HCT116 (cell line): ENCODE measurements around the gene ELOA. TPM values are rescaled to one million over a fixed set of nuclear protein-coding genes. Genes with fewer than 3 reads are reported as not detected.
A peak's percentile ranks its signal among the peaks of the same experiment; 100 is the strongest.

Experiments
- ATAC-seq: fragments of 200-7000 bp; cut with Tn5 transposase; 2 replicates; pipeline ENCODE4 v1.9.1; 2020; ENCODE audit warnings: mild to moderate bottlenecking, moderate library complexity
- BruUV-seq: library from RNA; stranded (reverse); fragments of 400-500 nt; replicated peaks from 2 replicates; lab custom pipeline; 2021; lab: Mats Ljungman, UMichigan
- CTCF ChIA-PET: fragments of 300-600 bp; sonication (Branson Sonifier 250); formaldehyde crosslinking; loops from one replicate; lab custom pipeline; 2021; ENCODE audit warnings: antibody characterized with exemption; lab: Charles Lee
- POLR2A ChIA-PET: fragments of 300-600, 350-600 bp; sonication (Branson Sonifier 250); formaldehyde crosslinking; loops from one replicate; lab custom pipeline; 2021; ENCODE audit warnings: antibody characterized with exemption; lab: Charles Lee
- RAD21 ChIA-PET, 2 experiments: fragments of 300-600 bp; sonication (Branson Sonifier 250); formaldehyde crosslinking; loops; one replicate each; lab custom pipeline; 2023; ENCODE audit warnings: low total read pairs in 2 of 2; ENCODE audit not compliant: uncharacterized antibody in 2 of 2, unreplicated experiment in 2 of 2, low non-redundant PET in 1 of 2; lab: Charles Lee
- DNase-seq: peaks from one replicate; pipeline ENCODE4 v3.0.0-alpha.2; 2010; ENCODE audit warnings: low read depth, low spot score
- H2AFZ ChIP-seq: fragments of 200-600 bp; shearing (Covaris generic), sonication (generic); 2 replicates; pipeline ENCODE4 v1.6.1; 2017; ENCODE audit warnings: low read depth, mixed run types, mixed read lengths, antibody characterized with exemption, low read length; ENCODE audit not compliant: poor library complexity, severe bottlenecking
- H3K27ac ChIP-seq: 2 replicates; pipeline ENCODE4 v1.5.1; 2012; ENCODE audit warnings: low read depth, low read length
- H3K27me3 ChIP-seq: fragments of 200-600 bp; sonication (generic); 2 replicates; pipeline ENCODE4 v1.6.1; 2016; ENCODE audit warnings: mixed run types, low read length, mixed read lengths; ENCODE audit not compliant: insufficient read depth
- H3K36me3 ChIP-seq, 2 experiments: fragments of 200-500 bp in 1 of 2; fragments of 200-600 bp in 1 of 2; sonication (Bioruptor generic) in 1 of 2; sonication (generic) in 1 of 2; 2 replicates each; pipeline versions ENCODE4 v1.5.1 to v1.6.1; 2014 to 2016; ENCODE audit warnings: low read length in 2 of 2, inconsistent platforms in 1 of 2, mixed read lengths in 1 of 2, mixed run types in 1 of 2; ENCODE audit not compliant: insufficient read depth in 2 of 2, control insufficient read depth in 1 of 2
- H3K4me1 ChIP-seq, 2 experiments: fragments of 200-600 bp in 1 of 2; sonication (generic) in 1 of 2; 2 replicates each; pipeline versions ENCODE4 v1.5.1 to v1.6.1; 2012 to 2017; ENCODE audit warnings: low read length in 2 of 2, inconsistent platforms in 1 of 2, mild to moderate bottlenecking in 1 of 2, mixed read lengths in 1 of 2, mixed run types in 1 of 2, moderate library complexity in 1 of 2; ENCODE audit not compliant: insufficient read depth in 2 of 2, control insufficient read depth in 1 of 2
- H3K4me2 ChIP-seq: fragments of 200-600 bp; sonication (generic); 2 replicates; pipeline ENCODE4 v1.6.1; 2017; ENCODE audit warnings: mixed run types, low read length, mixed read lengths
- H3K4me3 ChIP-seq, 2 experiments: fragments of 200-600 bp in 1 of 2; sonication (generic) in 1 of 2; replicated peaks in 1 of 2; 2 replicates each; pipeline ENCODE4 v1.5.1; 2011 to 2016; ENCODE audit warnings: low read length in 2 of 2, control low read depth in 1 of 2, low read depth in 1 of 2, mild to moderate bottlenecking in 1 of 2, mixed read lengths in 1 of 2, mixed run types in 1 of 2
- H3K79me2 ChIP-seq: fragments of 200-600 bp; sonication (generic); 2 replicates; pipeline ENCODE4 v1.6.1; 2017; ENCODE audit warnings: mild to moderate bottlenecking, mixed run types, low read length, moderate library complexity, mixed read lengths; ENCODE audit not compliant: insufficient read depth
- H3K9ac ChIP-seq: fragments of 200-600 bp; sonication (generic); 2 replicates; pipeline ENCODE4 v1.6.1; 2016; ENCODE audit warnings: low read length, mixed read lengths
- H3K9me2 ChIP-seq: fragments of 200-600 bp; sonication (generic), shearing (Covaris generic); 2 replicates; pipeline ENCODE4 v1.6.1; 2017; ENCODE audit warnings: mixed run types, mild to moderate bottlenecking, moderate library complexity; ENCODE audit not compliant: insufficient read depth
- H3K9me3 ChIP-seq, 2 experiments: fragments of 200-500 bp in 1 of 2; fragments of 200-600 bp in 1 of 2; sonication (Bioruptor generic) in 1 of 2; sonication (generic) in 1 of 2; 2 replicates each; pipeline ENCODE4 v1.6.1; 2014 to 2017; ENCODE audit warnings: low read length in 2 of 2, mixed read lengths in 2 of 2, inconsistent platforms in 1 of 2, low read depth in 1 of 2, mild to moderate bottlenecking in 1 of 2, mixed run types in 1 of 2, moderate library complexity in 1 of 2; ENCODE audit not compliant: control insufficient read depth in 1 of 2, insufficient read depth in 1 of 2
- H4K20me1 ChIP-seq: fragments of 200-600 bp; sonication (generic), shearing (Covaris generic); 2 replicates; pipeline ENCODE4 v1.6.1; 2017; ENCODE audit warnings: mixed run types, mild to moderate bottlenecking, moderate library complexity; ENCODE audit not compliant: insufficient read depth
- ELF1 ChIP-seq: IDR thresholded peaks from 2 replicates; pipeline ENCODE4 v1.6.1; 2012; ENCODE audit warnings: low read depth, borderline replicate concordance
- EZH2 ChIP-seq: fragments of 200-600 bp; sonication (generic); IDR thresholded peaks from 2 replicates; pipeline ENCODE4 v1.6.1; 2017; ENCODE audit warnings: antibody characterized with exemption, mixed run types
- EZH2phosphoT487 ChIP-seq: fragments of 200-600 bp; IDR thresholded peaks from 2 replicates; pipeline ENCODE4 v1.6.1; 2018; ENCODE audit warnings: antibody characterized with exemption, borderline replicate concordance
- FOSL1 ChIP-seq: IDR thresholded peaks from 2 replicates; pipeline ENCODE4 v1.6.1; 2012; ENCODE audit warnings: low read depth
- JUND ChIP-seq: IDR thresholded peaks from 2 replicates; pipeline ENCODE4 v1.6.1; 2012
- MAX ChIP-seq: IDR thresholded peaks from 2 replicates; pipeline ENCODE4 v1.6.1; 2012
- POLR2AphosphoS5 ChIP-seq: IDR thresholded peaks from 2 replicates; pipeline ENCODE4 v1.6.1; 2011; ENCODE audit warnings: mild to moderate bottlenecking, low read depth, low read length, moderate library complexity
- RAD21 ChIP-seq: IDR thresholded peaks from 2 replicates; pipeline ENCODE4 v1.6.1; 2012; ENCODE audit warnings: low read depth, mild to moderate bottlenecking
- SRF ChIP-seq: IDR thresholded peaks from 2 replicates; pipeline ENCODE4 v1.6.1; 2012; ENCODE audit warnings: low read depth
- TCF7L2 ChIP-seq: IDR thresholded peaks from 2 replicates; pipeline ENCODE4 v1.7.0; 2011; ENCODE audit warnings: borderline replicate concordance, inconsistent platforms; ENCODE audit not compliant: insufficient read depth, insufficient read length; ENCODE audit errors: extremely low read depth
- YY1 ChIP-seq: IDR thresholded peaks from 2 replicates; pipeline ENCODE4 v1.6.1; 2011; ENCODE audit warnings: low read length, low read depth, moderate library complexity, mild to moderate bottlenecking; ENCODE audit not compliant: insufficient replicate concordance; ENCODE audit errors: extremely low read depth
- ZBTB33 ChIP-seq: IDR thresholded peaks from 2 replicates; pipeline ENCODE4 v1.6.1; 2011; ENCODE audit warnings: mild to moderate bottlenecking, low read length, moderate library complexity; ENCODE audit not compliant: insufficient replicate concordance; ENCODE audit errors: extremely low read depth
- intact Hi-C: fragments of 100-400 bp; cut with micrococcal nuclease; formaldehyde crosslinking; loops from 2 replicates; pipeline ENCODE4 v1.10.0; 2022
- total RNA-seq: library from RNA; stranded (reverse); gene quantifications from one replicate; pipeline ENCODE4 v1.2.1, GENCODE V29; 2021; ENCODE audit not compliant: unreplicated experiment
- TF ChIP-seq, protein P1 (sequence below), 3 experiments: fragments of 200-600 bp in 1 of 3; sonication (generic) in 1 of 3; IDR thresholded peaks in 2 of 3; conservative IDR thresholded peaks in 1 of 3; 2 replicates each; pipeline ENCODE4 v1.5.1; 2012 to 2017; ENCODE audit warnings: low read depth in 2 of 3, low read length in 2 of 3, antibody characterized with exemption in 1 of 3, borderline replicate concordance in 1 of 3, control low read depth in 1 of 3, mild to moderate bottlenecking in 1 of 3, mixed read lengths in 1 of 3, mixed run types in 1 of 3, moderate library complexity in 1 of 3; ENCODE audit not compliant: insufficient read depth in 1 of 3

The ELOA gene
- total RNA-seq, 1 experiment from 2014 or later = 39.3 TPM

- H3K9me2 ChIP-seq = no peaks in the 10 kb centered on the region
- peak overlapping the region; percentile 88; the same call in 1 of the 2 replicates for H3K4me2 ChIP-seq
- H2AFZ ChIP-seq = no peak overlapping the region
- no peaks in the 10 kb centered on the region for H3K9me3 ChIP-seq
- no TSS peak for BruUV-seq
- ChIA-PET RAD21 (no interaction called here), POLR2A (no interaction called here), CTCF (interaction anchor here (1.0 to 2.0 kb wide), 4 partner anchors 12 to 171 kb away, joined by 4 to 8 read pairs (median 4); partner anchors contain the start of gene RPL11)
- H3K79me2 ChIP-seq = peaks cover 65% of the 10 kb centered on the region
- no peaks in the 10 kb centered on the region for H3K27me3 ChIP-seq
- peaks cover 8 to 17% of the 10 kb centered on the region in 2 experiments; a peak in 2 of 4 replicates for H3K36me3 ChIP-seq
- DNase-seq = peak; percentile 24
- TF ChIP-seq FOSL1 = no peak
- TF ChIP-seq, protein P1, sequence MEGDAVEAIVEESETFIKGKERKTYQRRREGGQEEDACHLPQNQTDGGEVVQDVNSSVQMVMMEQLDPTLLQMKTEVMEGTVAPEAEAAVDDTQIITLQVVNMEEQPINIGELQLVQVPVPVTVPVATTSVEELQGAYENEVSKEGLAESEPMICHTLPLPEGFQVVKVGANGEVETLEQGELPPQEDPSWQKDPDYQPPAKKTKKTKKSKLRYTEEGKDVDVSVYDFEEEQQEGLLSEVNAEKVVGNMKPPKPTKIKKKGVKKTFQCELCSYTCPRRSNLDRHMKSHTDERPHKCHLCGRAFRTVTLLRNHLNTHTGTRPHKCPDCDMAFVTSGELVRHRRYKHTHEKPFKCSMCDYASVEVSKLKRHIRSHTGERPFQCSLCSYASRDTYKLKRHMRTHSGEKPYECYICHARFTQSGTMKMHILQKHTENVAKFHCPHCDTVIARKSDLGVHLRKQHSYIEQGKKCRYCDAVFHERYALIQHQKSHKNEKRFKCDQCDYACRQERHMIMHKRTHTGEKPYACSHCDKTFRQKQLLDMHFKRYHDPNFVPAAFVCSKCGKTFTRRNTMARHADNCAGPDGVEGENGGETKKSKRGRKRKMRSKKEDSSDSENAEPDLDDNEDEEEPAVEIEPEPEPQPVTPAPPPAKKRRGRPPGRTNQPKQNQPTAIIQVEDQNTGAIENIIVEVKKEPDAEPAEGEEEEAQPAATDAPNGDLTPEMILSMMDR (IDR thresholded peaks at IDR 0.05 in 2 of 3, conservative IDR thresholded peaks at IDR 0.05 in 1 of 3; ENCODE audit: borderline replicate concordance in 1 of 3, insufficient read depth in 1 of 3, low read depth in 2 of 3, low read length in 2 of 3) = peak in 2 of 3 experiments; percentile 37 to 44; a peak in 4 of 6 replicates
- no peak for TF ChIP-seq SRF
- no peak for TF ChIP-seq EZH2
- TF ChIP-seq YY1 = no peak
- peak overlapping the region in 1 of 2 experiments; percentile 89; a peak in 2 of 4 replicates for H3K4me3 ChIP-seq
- H3K27ac ChIP-seq = no peak overlapping the region
- no peak overlapping the region for H3K9ac ChIP-seq
- peaks cover 8 to 26% of the 10 kb centered on the region in 2 experiments; a peak in 3 of 4 replicates for H3K4me1 ChIP-seq
- intact Hi-C loops = no loop called here
- peaks cover 20% of the 10 kb centered on the region; the same call in 1 of the 2 replicates for H4K20me1 ChIP-seq
- peak; percentile 25; the same call in 1 of the 2 replicates for ATAC-seq
These were observed 2.2 kb downstream of the ELOA start for GRCh38 chr1:23745515-23745914.

DNA sequence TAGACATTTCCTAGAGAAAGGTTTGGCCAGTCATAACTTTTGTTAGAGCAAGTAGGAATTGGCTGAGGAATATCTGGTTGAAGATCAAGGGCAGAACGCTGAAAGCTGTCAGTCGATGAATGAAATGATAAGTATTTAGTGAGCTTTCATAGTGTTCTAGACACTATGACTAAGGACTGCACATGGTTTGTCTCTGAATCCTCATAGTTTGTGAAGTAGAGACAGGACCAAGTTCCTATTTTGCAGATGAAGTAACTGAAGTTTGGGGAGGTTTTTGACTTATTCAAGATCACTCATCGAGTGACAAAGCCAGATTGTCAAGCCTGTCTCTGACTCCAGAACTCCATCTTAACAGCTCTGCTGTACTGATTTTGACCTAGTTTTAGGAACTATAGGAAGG lies 4.7 kb downstream of the ELOA start:
- no peak overlapping the region for H3K4me3 ChIP-seq
- no peaks in the 10 kb centered on the region for H3K27me3 ChIP-seq
- BruUV-seq = no TSS peak
- ATAC-seq = no peak
- H3K4me2 ChIP-seq = no peak overlapping the region
- H2AFZ ChIP-seq = no peak overlapping the region
- H3K9ac ChIP-seq = no peak overlapping the region
- peaks cover 31 to 37% of the 10 kb centered on the region in 2 experiments; a peak in 3 of 4 replicates for H3K36me3 ChIP-seq
- ChIA-PET POLR2A (no interaction called here), CTCF (no interaction called here), RAD21 (no interaction called here)
- no peaks in the 10 kb centered on the region for H3K9me2 ChIP-seq
- no peak for DNase-seq
- no peak overlapping the region for H3K27ac ChIP-seq
- H3K4me1 ChIP-seq = peaks cover 8 to 17% of the 10 kb centered on the region in 2 experiments; a peak in 3 of 4 replicates
- H3K9me3 ChIP-seq = no peaks in the 10 kb centered on the region
- peaks cover 26% of the 10 kb centered on the region; the same call in 1 of the 2 replicates for H4K20me1 ChIP-seq
- intact Hi-C loops = no loop called here
- H3K79me2 ChIP-seq = peaks cover 90% of the 10 kb centered on the region
- TF ChIP-seq POLR2AphosphoS5 = no peak
- no peak for TF ChIP-seq ZBTB33
- no peak for TF ChIP-seq JUND
- no peak for TF ChIP-seq YY1
- TF ChIP-seq RAD21 = no peak
- no peak for TF ChIP-seq TCF7L2
- no peak for TF ChIP-seq MAX
- TF ChIP-seq SRF = no peak
- no peak for TF ChIP-seq ELF1
- no peak for TF ChIP-seq EZH2phosphoT487
